ENCODE results near the gene DDX1. TPM values are rescaled to one million over a fixed set of nuclear protein-coding genes. Genes with fewer than 3 reads are reported as not detected.

The DDX1 gene
- total RNA-seq, 1 experiment from 2014 or later: 115 TPM

GRCh38 chr2:15657759-15658158 is 66.1 kb downstream of the DDX1 start:
- ChIA-PET POLR2A (no interaction called here), CTCF (interaction anchor here (0.8 kb wide), 1 partner anchor 90 kb away, joined by 3 read pairs; no protein-coding TSS in a partner anchor)
- no peaks in the 10 kb centered on the region for H3K27me3 Mint-ChIP-seq (ENCODE audit: low read depth)
- ATAC-seq: no peak
- TF ChIP-seq GTF2I (CRISPR knock-in tag; conservative IDR thresholded peaks at IDR 0.05) (no peak), NR2C2 (CRISPR knock-in tag; IDR thresholded peaks at IDR 0.05) (no peak), CTCF (IDR thresholded peaks at IDR 0.05) (no peak), ZNF425 (CRISPR knock-in tag; conservative IDR thresholded peaks at IDR 0.05) (no peak), RORB (CRISPR knock-in tag; IDR thresholded peaks at IDR 0.05) (no peak), RELA (CRISPR knock-in tag; IDR thresholded peaks at IDR 0.05; ENCODE audit: borderline replicate concordance) (no peak), SMAD4 (CRISPR knock-in tag; IDR thresholded peaks at IDR 0.05) (no peak), NR1H2 (CRISPR knock-in tag; IDR thresholded peaks at IDR 0.05) (no peak), ZNF396 (CRISPR knock-in tag; IDR thresholded peaks at IDR 0.05; ENCODE audit: borderline replicate concordance) (no peak)
- TF ChIP-seq, protein P1, sequence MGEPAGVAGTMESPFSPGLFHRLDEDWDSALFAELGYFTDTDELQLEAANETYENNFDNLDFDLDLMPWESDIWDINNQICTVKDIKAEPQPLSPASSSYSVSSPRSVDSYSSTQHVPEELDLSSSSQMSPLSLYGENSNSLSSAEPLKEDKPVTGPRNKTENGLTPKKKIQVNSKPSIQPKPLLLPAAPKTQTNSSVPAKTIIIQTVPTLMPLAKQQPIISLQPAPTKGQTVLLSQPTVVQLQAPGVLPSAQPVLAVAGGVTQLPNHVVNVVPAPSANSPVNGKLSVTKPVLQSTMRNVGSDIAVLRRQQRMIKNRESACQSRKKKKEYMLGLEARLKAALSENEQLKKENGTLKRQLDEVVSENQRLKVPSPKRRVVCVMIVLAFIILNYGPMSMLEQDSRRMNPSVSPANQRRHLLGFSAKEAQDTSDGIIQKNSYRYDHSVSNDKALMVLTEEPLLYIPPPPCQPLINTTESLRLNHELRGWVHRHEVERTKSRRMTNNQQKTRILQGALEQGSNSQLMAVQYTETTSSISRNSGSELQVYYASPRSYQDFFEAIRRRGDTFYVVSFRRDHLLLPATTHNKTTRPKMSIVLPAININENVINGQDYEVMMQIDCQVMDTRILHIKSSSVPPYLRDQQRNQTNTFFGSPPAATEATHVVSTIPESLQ (CRISPR knock-in tag; IDR thresholded peaks at IDR 0.05): no peak
- TF ChIP-seq, protein P2, sequence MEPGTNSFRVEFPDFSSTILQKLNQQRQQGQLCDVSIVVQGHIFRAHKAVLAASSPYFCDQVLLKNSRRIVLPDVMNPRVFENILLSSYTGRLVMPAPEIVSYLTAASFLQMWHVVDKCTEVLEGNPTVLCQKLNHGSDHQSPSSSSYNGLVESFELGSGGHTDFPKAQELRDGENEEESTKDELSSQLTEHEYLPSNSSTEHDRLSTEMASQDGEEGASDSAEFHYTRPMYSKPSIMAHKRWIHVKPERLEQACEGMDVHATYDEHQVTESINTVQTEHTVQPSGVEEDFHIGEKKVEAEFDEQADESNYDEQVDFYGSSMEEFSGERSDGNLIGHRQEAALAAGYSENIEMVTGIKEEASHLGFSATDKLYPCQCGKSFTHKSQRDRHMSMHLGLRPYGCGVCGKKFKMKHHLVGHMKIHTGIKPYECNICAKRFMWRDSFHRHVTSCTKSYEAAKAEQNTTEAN (CRISPR knock-in tag; IDR thresholded peaks at IDR 0.05): no peak
- no peaks in the 10 kb centered on the region for H3K36me3 Mint-ChIP-seq
- H3K9me3 Mint-ChIP-seq: 0 out of 2 replicates have a peak, but pooled peaks cover 7% of the 10 kb centered on the region
- H3K4me1 Mint-ChIP-seq: peaks cover 4% of the 10 kb centered on the region
- no peak overlapping the region for H3K4me3 Mint-ChIP-seq
- no peak for DNase-seq (ENCODE audit: low spot score)
- H3K27ac Mint-ChIP-seq: no peak overlapping the region

GRCh38 chr2:15658911-15659310 is 67.2 kb downstream of the DDX1 start:
- no peaks in the 10 kb centered on the region for H3K27me3 Mint-ChIP-seq (ENCODE audit: low read depth)
- no peak for ATAC-seq

GRCh38 chr2:15660491-15661294 is 69.0 kb downstream of the DDX1 start:
- Mint-ChIP-seq H3K4me1 (no peaks in the 10 kb centered on the region), H3K27ac (no peak overlapping the region), H3K4me3 (no peak overlapping the region), H3K9me3 (peaks cover 14% of the 10 kb centered on the region), H3K36me3 (no peaks in the 10 kb centered on the region), H3K27me3 (ENCODE audit: low read depth) (no peaks in the 10 kb centered on the region)
- ChIA-PET CTCF (interaction anchor here (0.6 to 0.7 kb wide), 2 partner anchors 87 to 490 kb away, joined by 3 read pairs; no protein-coding TSS in a partner anchor), POLR2A (no interaction called here)
- no peak for DNase-seq (ENCODE audit: low spot score)
- no peak for ATAC-seq
- TF ChIP-seq ZNF423 (CRISPR knock-in tag; IDR thresholded peaks at IDR 0.05) (no peak), TCF7 (CRISPR knock-in tag; IDR thresholded peaks at IDR 0.05; ENCODE audit: low read depth) (no peak), NFE2L1 (CRISPR knock-in tag; IDR thresholded peaks at IDR 0.05) (no peak), NFYB (CRISPR knock-in tag; conservative IDR thresholded peaks at IDR 0.05; ENCODE audit: low read depth) (no peak), ARID4B (CRISPR knock-in tag; IDR thresholded peaks at IDR 0.05; ENCODE audit: borderline replicate concordance) (no peak), ZNF425 (CRISPR knock-in tag; conservative IDR thresholded peaks at IDR 0.05) (no peak)

More at GRCh38 chr2:15658911-15659310, 67.2 kb downstream of the DDX1 start:
- ChIA-PET CTCF (no interaction called here), POLR2A (no interaction called here)
- Mint-ChIP-seq H3K36me3 (no peaks in the 10 kb centered on the region), H3K4me1 (no peaks in the 10 kb centered on the region), H3K27ac (no peak overlapping the region), H3K4me3 (no peak overlapping the region), H3K9me3 (peaks cover 12% of the 10 kb centered on the region)
- no peak for DNase-seq (ENCODE audit: low spot score)
- TF ChIP-seq ZNF317 (CRISPR knock-in tag; IDR thresholded peaks at IDR 0.05; ENCODE audit: borderline replicate concordance, low read depth) (0 out of 2 replicates have a peak, but pooled peaks have one; percentile 41), ZNF416 (CRISPR knock-in tag; IDR thresholded peaks at IDR 0.05) (no peak)

All from WTC11 (cell line).